ENCODE measurements around the gene CCM2L.

Gene CCM2L

GRCh38 chr20:31990641-31991338 lies 19.4 kb upstream of the CCM2L start:
- Histone ChIP-seq H3K27ac (ENCODE audit: poor library complexity, severe bottlenecking) (no peak overlapping the region), H3K9me3 (ENCODE audit: severe bottlenecking) (no peaks in the 10 kb centered on the region), H3K4me3 (ENCODE audit: severe bottlenecking) (no peak overlapping the region), H3K36me3 (ENCODE audit: low read depth) (no peaks in the 10 kb centered on the region), H3K27me3 (ENCODE audit: insufficient read depth, poor library complexity, severe bottlenecking) (peaks cover 37% of the 10 kb centered on the region), H3K4me1 (ENCODE audit: insufficient read depth, poor library complexity, severe bottlenecking) (no peaks in the 10 kb centered on the region)
- DNase-seq (ENCODE audit: low spot score): no peak
- no peak for TF ChIP-seq CTCF (IDR thresholded peaks at IDR 0.05; ENCODE audit: poor library complexity, severe bottlenecking)
- no peak for ATAC-seq (ENCODE audit: low read depth)

- H3K36me3 ChIP-seq (ENCODE audit: low read depth): no peaks in the 10 kb centered on the region
- TF ChIP-seq CTCF (IDR thresholded peaks at IDR 0.05; ENCODE audit: poor library complexity, severe bottlenecking): no peak
Measured at GRCh38 chr20:31991339-31991705, 18.9 kb upstream of the CCM2L start.

GRCh38 chr20:31992086-31992485 lies 18.2 kb upstream of the CCM2L start:
- Histone ChIP-seq H3K27ac (ENCODE audit: poor library complexity, severe bottlenecking) (no peak overlapping the region), H3K4me3 (ENCODE audit: severe bottlenecking) (no peak overlapping the region), H3K4me1 (ENCODE audit: insufficient read depth, poor library complexity, severe bottlenecking) (no peaks in the 10 kb centered on the region), H3K36me3 (ENCODE audit: low read depth) (no peaks in the 10 kb centered on the region), H3K9me3 (ENCODE audit: severe bottlenecking) (no peaks in the 10 kb centered on the region), H3K27me3 (ENCODE audit: insufficient read depth, poor library complexity, severe bottlenecking) (peaks cover 40% of the 10 kb centered on the region)
- ATAC-seq (ENCODE audit: low read depth) (no peak), DNase-seq (ENCODE audit: low spot score) (no peak)
- TF ChIP-seq CTCF (IDR thresholded peaks at IDR 0.05; ENCODE audit: poor library complexity, severe bottlenecking): no peak

More at GRCh38 chr20:31991339-31991705, 18.9 kb upstream of the CCM2L start:
- Histone ChIP-seq H3K9me3 (ENCODE audit: severe bottlenecking) (no peaks in the 10 kb centered on the region), H3K4me1 (ENCODE audit: insufficient read depth, poor library complexity, severe bottlenecking) (no peaks in the 10 kb centered on the region), H3K27ac (ENCODE audit: poor library complexity, severe bottlenecking) (no peak overlapping the region), H3K27me3 (ENCODE audit: insufficient read depth, poor library complexity, severe bottlenecking) (peaks cover 40% of the 10 kb centered on the region), H3K4me3 (ENCODE audit: severe bottlenecking) (no peak overlapping the region)
- DNase-seq (ENCODE audit: low spot score) (no peak), ATAC-seq (ENCODE audit: low read depth) (no peak)

- no peak for TF ChIP-seq CTCF (IDR thresholded peaks at IDR 0.05; ENCODE audit: poor library complexity, severe bottlenecking)
- ATAC-seq (ENCODE audit: low read depth): no peak
- Histone ChIP-seq H3K27ac (ENCODE audit: poor library complexity, severe bottlenecking) (no peak overlapping the region), H3K27me3 (ENCODE audit: insufficient read depth, poor library complexity, severe bottlenecking) (peaks cover 40% of the 10 kb centered on the region), H3K4me1 (ENCODE audit: insufficient read depth, poor library complexity, severe bottlenecking) (no peaks in the 10 kb centered on the region), H3K9me3 (ENCODE audit: severe bottlenecking) (no peaks in the 10 kb centered on the region), H3K4me3 (ENCODE audit: severe bottlenecking) (no peak overlapping the region), H3K36me3 (ENCODE audit: low read depth) (no peaks in the 10 kb centered on the region)
- no peak for DNase-seq (ENCODE audit: low spot score)
Measured at GRCh38 chr20:31996996-31997395, 13.2 kb upstream of the CCM2L start.

GRCh38 chr20:31998246-31998645 lies 12.0 kb upstream of the CCM2L start:
- ATAC-seq (ENCODE audit: low read depth) (no peak), DNase-seq (ENCODE audit: low spot score) (no peak)
- H3K27me3 ChIP-seq (ENCODE audit: insufficient read depth, poor library complexity, severe bottlenecking): peaks cover 29% of the 10 kb centered on the region
- H3K36me3 ChIP-seq (ENCODE audit: low read depth): no peaks in the 10 kb centered on the region
- no peaks in the 10 kb centered on the region for H3K9me3 ChIP-seq (ENCODE audit: severe bottlenecking)
- TF ChIP-seq CTCF (IDR thresholded peaks at IDR 0.05; ENCODE audit: poor library complexity, severe bottlenecking): no peak
- H3K4me1 ChIP-seq (ENCODE audit: insufficient read depth, poor library complexity, severe bottlenecking): no peaks in the 10 kb centered on the region
- H3K4me3 ChIP-seq (ENCODE audit: severe bottlenecking): no peak overlapping the region
- H3K27ac ChIP-seq (ENCODE audit: poor library complexity, severe bottlenecking): no peak overlapping the region
